ENCODE measurements around the gene CFAP97D2.

DNA sequence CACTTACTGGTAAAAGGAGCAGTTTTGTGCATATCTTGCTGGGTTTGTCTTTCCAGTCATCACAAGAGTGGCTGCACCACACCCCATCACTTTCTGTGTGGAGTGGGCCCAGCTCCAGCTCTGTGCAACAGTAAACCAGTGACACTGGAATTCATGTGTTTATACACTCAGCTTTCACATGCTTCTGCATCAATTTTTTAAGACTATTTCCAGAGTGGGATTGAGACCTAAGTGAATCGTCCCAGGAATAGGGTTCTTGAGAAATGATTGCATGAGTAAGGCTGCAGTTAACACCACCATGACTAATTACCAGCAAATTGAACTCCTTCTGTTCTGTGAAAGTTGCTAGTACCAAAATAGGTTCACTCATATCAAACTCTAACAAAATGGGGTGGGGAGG lies 5.3 kb upstream of the CFAP97D2 start:
- TF ChIP-seq RARB (CRISPR knock-in tag; IDR thresholded peaks at IDR 0.05) (no peak), PATZ1 (CRISPR knock-in tag; IDR thresholded peaks at IDR 0.05; ENCODE audit: borderline replicate concordance) (no peak), TCF4 (CRISPR knock-in tag; IDR thresholded peaks at IDR 0.05; ENCODE audit: borderline replicate concordance) (no peak), ZFP30 (CRISPR knock-in tag; IDR thresholded peaks at IDR 0.05) (no peak), CREB5 (CRISPR knock-in tag; IDR thresholded peaks at IDR 0.05; ENCODE audit: low read depth) (no peak), ARNTL (CRISPR knock-in tag; IDR thresholded peaks at IDR 0.05; ENCODE audit: borderline replicate concordance, low read depth) (no peak), CSRNP3 (CRISPR knock-in tag; IDR thresholded peaks at IDR 0.05) (no peak), BACH2 (CRISPR knock-in tag; IDR thresholded peaks at IDR 0.05; ENCODE audit: borderline replicate concordance) (no peak)
- TF ChIP-seq, protein P1, sequence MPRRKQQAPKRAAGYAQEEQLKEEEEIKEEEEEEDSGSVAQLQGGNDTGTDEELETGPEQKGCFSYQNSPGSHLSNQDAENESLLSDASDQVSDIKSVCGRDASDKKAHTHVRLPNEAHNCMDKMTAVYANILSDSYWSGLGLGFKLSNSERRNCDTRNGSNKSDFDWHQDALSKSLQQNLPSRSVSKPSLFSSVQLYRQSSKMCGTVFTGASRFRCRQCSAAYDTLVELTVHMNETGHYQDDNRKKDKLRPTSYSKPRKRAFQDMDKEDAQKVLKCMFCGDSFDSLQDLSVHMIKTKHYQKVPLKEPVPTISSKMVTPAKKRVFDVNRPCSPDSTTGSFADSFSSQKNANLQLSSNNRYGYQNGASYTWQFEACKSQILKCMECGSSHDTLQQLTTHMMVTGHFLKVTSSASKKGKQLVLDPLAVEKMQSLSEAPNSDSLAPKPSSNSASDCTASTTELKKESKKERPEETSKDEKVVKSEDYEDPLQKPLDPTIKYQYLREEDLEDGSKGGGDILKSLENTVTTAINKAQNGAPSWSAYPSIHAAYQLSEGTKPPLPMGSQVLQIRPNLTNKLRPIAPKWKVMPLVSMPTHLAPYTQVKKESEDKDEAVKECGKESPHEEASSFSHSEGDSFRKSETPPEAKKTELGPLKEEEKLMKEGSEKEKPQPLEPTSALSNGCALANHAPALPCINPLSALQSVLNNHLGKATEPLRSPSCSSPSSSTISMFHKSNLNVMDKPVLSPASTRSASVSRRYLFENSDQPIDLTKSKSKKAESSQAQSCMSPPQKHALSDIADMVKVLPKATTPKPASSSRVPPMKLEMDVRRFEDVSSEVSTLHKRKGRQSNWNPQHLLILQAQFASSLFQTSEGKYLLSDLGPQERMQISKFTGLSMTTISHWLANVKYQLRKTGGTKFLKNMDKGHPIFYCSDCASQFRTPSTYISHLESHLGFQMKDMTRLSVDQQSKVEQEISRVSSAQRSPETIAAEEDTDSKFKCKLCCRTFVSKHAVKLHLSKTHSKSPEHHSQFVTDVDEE (CRISPR knock-in tag; IDR thresholded peaks at IDR 0.05), result no peak
